Ishikawa (cell line): Measurements from ENCODE around the gene ZFX.

Experiments used
- CEBPB ChIP-seq: IDR thresholded peaks from 2 replicates; pipeline ENCODE4 v1.6.1; 2012
- CREB1 ChIP-seq: IDR thresholded peaks from 2 replicates; pipeline ENCODE4 v1.6.1; 2012; ENCODE audit warnings: low read depth
- EGR1 ChIP-seq: IDR thresholded peaks from 2 replicates; pipeline ENCODE4 v1.6.1; 2012
- EP300 ChIP-seq: IDR thresholded peaks from 2 replicates; pipeline ENCODE4 v1.6.1; 2012; ENCODE audit warnings: borderline replicate concordance
- FOXM1 ChIP-seq: IDR thresholded peaks from 2 replicates; pipeline ENCODE4 v1.6.1; 2012; ENCODE audit warnings: low read depth, borderline replicate concordance
- MAX ChIP-seq: IDR thresholded peaks from 2 replicates; pipeline ENCODE4 v1.6.1; 2012
- NFIC ChIP-seq: IDR thresholded peaks from 2 replicates; pipeline ENCODE4 v1.6.1; 2012
- RAD21 ChIP-seq: IDR thresholded peaks from 2 replicates; pipeline ENCODE4 v1.6.1; 2012; ENCODE audit warnings: low read depth
- REST ChIP-seq: IDR thresholded peaks from 2 replicates; pipeline ENCODE4 v1.6.1; 2012; ENCODE audit warnings: low read depth, mild to moderate bottlenecking
- TAF1 ChIP-seq: IDR thresholded peaks from 2 replicates; pipeline ENCODE4 v1.6.1; 2012; ENCODE audit warnings: low read depth, mild to moderate bottlenecking
- TCF12 ChIP-seq: IDR thresholded peaks from 2 replicates; pipeline ENCODE4 v1.6.1; 2012; ENCODE audit warnings: low read depth
- TEAD4 ChIP-seq: IDR thresholded peaks from 2 replicates; pipeline ENCODE4 v1.6.1; 2012
- USF1 ChIP-seq: IDR thresholded peaks from 2 replicates; pipeline ENCODE4 v1.6.1; 2012
- YY1 ChIP-seq: IDR thresholded peaks from 2 replicates; pipeline ENCODE4 v1.6.1; 2012; ENCODE audit warnings: low read depth
- ZBTB7A ChIP-seq: IDR thresholded peaks from 2 replicates; pipeline ENCODE4 v1.6.1; 2012; ENCODE audit warnings: low read depth

The ZFX gene

GRCh38 chrX:24243692-24244091 is 94.2 kb downstream of the ZFX start:
- TF ChIP-seq MAX (no peak), REST (no peak), TEAD4 (no peak), RAD21 (no peak)

- TF ChIP-seq REST (no peak), USF1 (no peak), CEBPB (0 out of 2 replicates have a peak, but pooled peaks have one; percentile 2)
These were observed 95.7 kb downstream of the ZFX start for GRCh38 chrX:24245202-24245601.

GRCh38 chrX:24248042-24248441 is 98.5 kb downstream of the ZFX start:
- TF ChIP-seq TEAD4, result no peak
- TF ChIP-seq NFIC, result no peak
- no peak for TF ChIP-seq EGR1
- no peak for TF ChIP-seq CREB1
- TF ChIP-seq RAD21, result no peak
- no peak for TF ChIP-seq EP300
- TF ChIP-seq REST, result no peak
- no peak for TF ChIP-seq FOXM1
- no peak for TF ChIP-seq ZBTB7A
- TF ChIP-seq CEBPB, result no peak
- no peak for TF ChIP-seq USF1
- no peak for TF ChIP-seq TCF12
- TF ChIP-seq MAX, result no peak
- TF ChIP-seq TAF1, result no peak
- no peak for TF ChIP-seq YY1

- TF ChIP-seq CREB1, result no peak
- no peak for TF ChIP-seq ZBTB7A
- TF ChIP-seq USF1, result no peak
- TF ChIP-seq EGR1, result no peak
- no peak for TF ChIP-seq YY1
- no peak for TF ChIP-seq TCF12
- no peak for TF ChIP-seq MAX
- TF ChIP-seq CEBPB, result no peak
- no peak for TF ChIP-seq TAF1
- no peak for TF ChIP-seq FOXM1
These were observed 103.5 kb downstream of the ZFX start for GRCh38 chrX:24253030-24253429.

- no peak for TF ChIP-seq TCF12
These were observed 103.9 kb downstream of the ZFX start for GRCh38 chrX:24253469-24253868.
